ENCODE measurements around the gene ZNF525. TPM values are rescaled to one million over a fixed set of nuclear protein-coding genes. Genes with fewer than 3 reads are reported as not detected.

ZNF525 gene
- total and polyA plus RNA-seq, 9 of the 15 experiments (the other 6 are each of a cell fraction or from before 2014, with no cell fraction given): 1.5 to 12.0 (median 6.7) TPM

- TF ChIP-seq ZNF740 (CRISPR knock-in tag; IDR thresholded peaks at IDR 0.05): no peak
- no peak for TF ChIP-seq ZNF740 (tag; IDR thresholded peaks at IDR 0.05)
- TF ChIP-seq ZKSCAN3 (CRISPR knock-in tag; IDR thresholded peaks at IDR 0.05): no peak
- TF ChIP-seq ZNF75A (CRISPR knock-in tag; IDR thresholded peaks at IDR 0.05): no peak
- TF ChIP-seq HMBOX1 (IDR thresholded peaks at IDR 0.05): no peak
- no peak for TF ChIP-seq E2F5 (CRISPR knock-in tag; IDR thresholded peaks at IDR 0.05)
- no peak for TF ChIP-seq BRCA1 (IDR thresholded peaks at IDR 0.05)
- TF ChIP-seq BRCA1 (CRISPR knock-in tag; IDR thresholded peaks at IDR 0.05): no peak
- no peak for TF ChIP-seq JUNB (CRISPR knock-in tag; conservative IDR thresholded peaks at IDR 0.05)
- TF ChIP-seq ZNF507 (tag; conservative IDR thresholded peaks at IDR 0.05): no peak
- no peak for TF ChIP-seq SMARCB1 (IDR thresholded peaks at IDR 0.05; ENCODE audit: insufficient read length, low read depth)
- peak; percentile 87 for TF ChIP-seq POLR2A (conservative IDR thresholded peaks at IDR 0.05)
- no peak for TF ChIP-seq PRPF4 (IDR thresholded peaks at IDR 0.05; ENCODE audit: insufficient read depth, low read depth, low read length, poor library complexity, severe bottlenecking)
- TF ChIP-seq CTBP1 (IDR thresholded peaks at IDR 0.05; ENCODE audit: borderline replicate concordance): no peak
- no peak for TF ChIP-seq ZNF431 (CRISPR knock-in tag; IDR thresholded peaks at IDR 0.05)
- TF ChIP-seq HMG20A (CRISPR knock-in tag; conservative IDR thresholded peaks at IDR 0.05): no peak
- no peak for TF ChIP-seq ZNF449 (CRISPR knock-in tag; IDR thresholded peaks at IDR 0.05)
- TF ChIP-seq KLF1 (tag; IDR thresholded peaks at IDR 0.05): no peak
- no peak for TF ChIP-seq IRF2 (CRISPR knock-in tag; IDR thresholded peaks at IDR 0.05)
- TF ChIP-seq PATZ1 (CRISPR knock-in tag; IDR thresholded peaks at IDR 0.05; ENCODE audit: borderline replicate concordance): no peak
Measured at GRCh38 chr19:53394974-53395839, 29.7 kb downstream of the ZNF525 start, which contains the start of gene ZNF765 (continued).

Data from K562 (cell line).